ENCODE measurements around the gene ZNF606.

ZNF606 gene

DNA sequence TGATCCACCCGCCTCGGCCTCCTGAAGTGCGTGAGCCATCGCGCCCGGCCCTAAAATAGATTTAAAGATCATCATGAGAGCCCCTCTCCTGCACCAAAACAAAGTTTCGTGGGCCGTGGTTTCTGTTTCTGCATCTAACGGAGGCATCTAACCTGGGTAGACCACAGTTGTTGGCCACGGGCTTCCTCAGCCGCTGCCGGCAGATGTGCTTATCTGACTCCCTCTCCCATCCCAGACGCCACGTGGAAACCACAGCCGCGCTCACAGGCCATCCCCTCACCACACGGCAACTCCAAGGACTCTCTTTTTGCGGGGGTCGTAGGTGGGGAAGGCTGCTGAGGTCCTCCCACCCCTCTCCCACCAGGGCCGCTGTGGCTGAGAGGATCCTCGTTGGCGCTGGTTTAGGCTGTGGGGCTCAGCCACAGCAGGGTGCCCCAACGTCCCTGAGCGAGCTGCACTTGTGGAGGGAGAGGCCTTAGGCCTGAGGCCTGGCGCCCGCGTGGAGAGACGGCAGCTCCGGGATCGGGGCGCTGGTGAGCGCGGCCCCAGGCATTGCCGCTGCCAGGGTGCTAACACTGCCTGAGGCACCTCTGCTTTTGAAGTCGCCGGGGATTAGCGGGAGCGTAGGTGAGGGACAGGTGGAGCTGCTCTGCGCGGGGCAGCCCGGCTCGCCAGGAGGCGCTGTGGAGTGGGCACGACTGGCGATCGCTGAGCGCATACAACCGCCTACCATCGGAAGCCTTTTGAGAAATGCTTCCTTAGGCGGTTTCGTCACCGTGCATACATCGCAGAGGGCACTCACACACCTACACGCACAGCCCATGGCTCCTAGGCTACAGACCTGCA is 40.1 kb upstream of the ZNF606 start:
- TF ChIP-seq, protein P1, sequence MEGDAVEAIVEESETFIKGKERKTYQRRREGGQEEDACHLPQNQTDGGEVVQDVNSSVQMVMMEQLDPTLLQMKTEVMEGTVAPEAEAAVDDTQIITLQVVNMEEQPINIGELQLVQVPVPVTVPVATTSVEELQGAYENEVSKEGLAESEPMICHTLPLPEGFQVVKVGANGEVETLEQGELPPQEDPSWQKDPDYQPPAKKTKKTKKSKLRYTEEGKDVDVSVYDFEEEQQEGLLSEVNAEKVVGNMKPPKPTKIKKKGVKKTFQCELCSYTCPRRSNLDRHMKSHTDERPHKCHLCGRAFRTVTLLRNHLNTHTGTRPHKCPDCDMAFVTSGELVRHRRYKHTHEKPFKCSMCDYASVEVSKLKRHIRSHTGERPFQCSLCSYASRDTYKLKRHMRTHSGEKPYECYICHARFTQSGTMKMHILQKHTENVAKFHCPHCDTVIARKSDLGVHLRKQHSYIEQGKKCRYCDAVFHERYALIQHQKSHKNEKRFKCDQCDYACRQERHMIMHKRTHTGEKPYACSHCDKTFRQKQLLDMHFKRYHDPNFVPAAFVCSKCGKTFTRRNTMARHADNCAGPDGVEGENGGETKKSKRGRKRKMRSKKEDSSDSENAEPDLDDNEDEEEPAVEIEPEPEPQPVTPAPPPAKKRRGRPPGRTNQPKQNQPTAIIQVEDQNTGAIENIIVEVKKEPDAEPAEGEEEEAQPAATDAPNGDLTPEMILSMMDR (IDR thresholded peaks at IDR 0.05), result no peak

DNA sequence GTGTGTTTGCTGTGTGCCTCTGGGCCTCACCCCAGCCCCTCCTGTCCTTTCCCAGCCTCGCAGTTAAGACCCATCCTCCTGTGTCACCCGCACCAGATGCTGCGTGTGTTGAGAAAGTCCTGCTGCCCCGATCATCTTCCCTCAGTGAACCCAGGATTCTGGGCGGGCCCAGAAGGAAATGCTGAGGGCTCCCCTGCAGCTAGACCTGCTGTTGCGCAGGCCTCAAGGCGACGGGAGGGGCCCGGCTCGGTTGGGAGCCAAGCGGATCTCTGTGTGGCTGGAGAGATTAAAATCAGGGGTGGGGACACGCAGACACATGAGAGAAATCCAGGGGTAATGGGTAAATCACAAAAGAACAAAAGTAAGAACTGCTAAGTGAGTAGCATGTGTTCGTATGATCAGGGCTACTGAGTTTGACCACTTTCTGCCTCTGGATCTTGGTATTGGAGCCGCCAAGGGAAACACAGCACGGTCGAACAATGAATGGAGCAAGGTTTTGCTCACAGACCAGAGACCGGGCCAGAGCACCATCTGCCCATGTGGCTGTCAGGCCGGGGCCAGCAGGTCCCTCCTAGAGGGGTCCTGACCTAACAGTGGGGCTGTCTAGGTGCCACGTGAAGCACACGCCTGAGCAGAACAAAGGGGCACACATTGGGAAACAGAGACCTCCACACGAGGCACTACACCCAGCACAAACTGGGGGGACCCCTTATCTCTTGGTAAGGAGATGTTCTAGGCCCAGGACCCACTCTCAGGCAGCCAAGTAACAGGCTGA is 38.3 kb upstream of the ZNF606 start:
- TF ChIP-seq, protein P1 (IDR thresholded peaks at IDR 0.05), result no peak

DNA sequence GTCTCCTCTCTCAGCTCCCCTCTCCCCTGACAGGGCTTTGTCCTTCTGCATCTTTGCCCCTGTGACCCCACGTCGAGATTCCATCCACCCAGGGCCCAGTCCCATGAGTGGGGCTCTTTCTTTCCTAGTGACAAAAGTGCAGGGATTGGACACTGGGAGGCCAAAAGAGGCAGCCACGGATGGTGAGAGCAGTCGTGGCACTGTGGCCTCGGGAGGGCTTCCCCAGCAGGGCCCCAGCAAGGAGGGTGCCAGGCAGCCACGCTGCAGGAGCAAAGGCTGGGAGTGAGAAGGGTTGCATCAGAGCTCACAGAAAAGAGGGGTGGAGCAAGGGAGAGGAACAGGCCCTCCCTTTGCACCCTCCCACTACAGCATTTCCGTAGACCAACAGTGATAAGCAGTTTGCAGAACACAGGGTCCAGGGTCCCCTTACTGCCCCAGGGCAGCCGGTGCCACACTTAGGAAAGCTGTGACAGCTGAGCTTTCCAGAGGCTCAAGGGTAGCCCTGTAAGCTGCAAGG is 36.1 kb upstream of the ZNF606 start:
- TF ChIP-seq, protein P1 (IDR thresholded peaks at IDR 0.05), result no peak

DNA sequence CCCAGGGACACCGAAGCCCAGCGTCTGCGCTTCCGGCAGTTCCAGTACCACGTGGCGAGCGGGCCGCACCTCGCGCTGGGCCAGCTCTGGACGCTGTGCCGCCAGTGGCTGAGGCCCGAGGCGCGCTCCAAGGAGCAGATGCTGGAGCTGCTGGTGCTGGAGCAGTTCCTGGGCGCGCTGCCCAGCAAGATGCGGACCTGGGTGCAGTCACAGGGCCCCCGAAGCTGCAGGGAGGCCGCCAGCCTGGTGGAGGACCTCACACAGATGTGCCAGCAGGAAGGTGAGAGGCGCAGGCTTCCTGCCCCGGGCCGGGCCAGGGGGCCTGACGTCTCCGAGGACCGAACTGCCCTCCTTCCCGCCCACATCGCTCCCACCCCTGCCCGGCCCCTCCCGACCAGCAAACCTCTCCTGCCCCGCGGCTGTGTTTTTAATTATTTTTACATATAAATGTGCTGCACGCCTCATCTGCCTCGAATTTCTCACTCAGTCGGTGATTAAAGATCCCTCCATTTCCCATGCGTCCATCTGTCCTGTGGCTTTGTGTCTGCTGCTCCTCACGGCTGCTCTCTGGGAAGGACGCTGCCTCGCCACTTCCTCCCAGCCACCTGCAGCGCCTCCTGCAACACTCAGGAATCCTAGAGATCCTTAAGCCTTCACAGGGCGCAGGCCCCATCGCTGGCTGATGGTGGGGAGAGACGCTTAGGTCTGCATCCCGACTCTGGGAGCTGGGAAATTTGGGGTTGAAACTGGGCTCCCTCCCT is 35.5 kb upstream of the ZNF606 start:
- TF ChIP-seq, protein P1 (IDR thresholded peaks at IDR 0.05), result no peak

DNA sequence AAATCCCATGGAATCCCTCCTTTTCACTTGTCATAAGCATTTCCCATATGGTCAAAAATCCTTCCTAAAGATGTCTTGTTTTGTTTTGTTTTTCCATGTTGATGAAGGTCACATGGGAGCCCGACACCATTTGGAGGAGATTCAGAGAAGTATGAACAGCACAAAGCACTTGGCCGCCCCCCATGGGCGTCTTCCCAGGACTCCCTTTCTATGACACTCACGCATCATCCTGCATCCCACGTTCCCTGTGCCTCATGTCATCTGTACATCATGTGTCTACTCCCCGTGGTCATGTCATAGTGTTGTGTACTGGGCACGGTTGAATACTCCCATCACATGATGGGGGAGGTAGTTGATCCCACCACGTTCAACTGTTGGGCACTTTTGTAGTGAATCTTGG is 33.2 kb upstream of the ZNF606 start:
- TF ChIP-seq, protein P1 (IDR thresholded peaks at IDR 0.05), result no peak

DNA sequence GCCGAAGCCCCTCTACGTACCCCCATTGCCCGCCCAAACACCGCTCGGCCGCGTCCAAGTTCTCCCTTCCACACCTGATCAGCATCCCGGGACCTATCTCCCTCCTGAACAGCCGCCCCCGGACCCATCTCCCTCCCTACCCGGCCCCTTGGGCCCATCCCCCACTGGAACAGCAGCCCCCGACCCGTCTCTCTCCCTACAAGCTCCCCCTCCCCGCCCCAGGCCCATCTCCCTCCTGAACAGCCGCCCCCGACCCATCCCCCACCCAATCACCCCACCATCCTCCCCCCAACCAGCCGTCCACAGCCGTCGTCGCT is 31.8 kb upstream of the ZNF606 start:
- TF ChIP-seq, protein P1 (IDR thresholded peaks at IDR 0.05), result no peak

DNA sequence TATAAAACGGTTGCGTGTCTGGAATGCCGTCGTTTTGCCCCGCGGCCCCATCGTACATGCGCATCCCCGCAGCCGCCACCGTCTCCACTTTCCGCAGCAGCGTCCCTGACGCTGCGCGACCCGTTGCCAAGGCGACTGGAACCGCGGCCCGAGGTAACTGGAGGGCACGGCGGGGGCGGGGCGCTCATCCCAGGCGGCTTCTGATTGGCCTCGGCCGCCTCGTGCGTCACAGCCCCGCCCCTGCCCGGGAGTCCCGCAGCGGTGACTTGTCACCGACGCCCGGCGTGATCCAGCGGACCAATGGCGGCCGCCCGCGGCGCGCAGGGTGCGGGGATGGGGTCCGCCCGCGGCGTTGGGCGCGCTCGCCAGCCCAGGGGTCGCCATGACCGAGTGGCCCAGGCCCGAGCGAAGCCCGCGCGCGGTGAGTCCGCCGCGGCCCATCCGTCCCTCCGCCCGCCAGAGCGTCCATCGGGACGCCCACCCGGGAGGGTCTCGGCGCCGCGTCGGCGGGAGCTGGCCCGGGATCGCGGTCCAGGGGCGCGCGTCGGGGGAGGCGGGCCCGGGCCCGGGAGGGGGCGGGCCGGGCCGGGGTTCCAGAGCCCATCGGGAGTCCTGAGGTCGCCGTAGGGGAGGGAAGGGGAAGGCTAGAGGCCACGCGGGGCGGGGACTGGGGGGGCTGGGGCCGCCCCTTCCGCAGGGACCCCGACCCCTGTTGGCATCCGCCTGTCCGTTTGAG is 31.3 kb upstream of the ZNF606 start, which contains the start of gene ZSCAN1:
Gene ZSCAN1, plus strand, starts transcription at position 285 of the 736 bp plus-strand sequence. CDS start 3,812 bp downstream, outside the sequence.
- TF ChIP-seq, protein P1 (IDR thresholded peaks at IDR 0.05), result no peak
